OCI-LY1 (cell line): ENCODE measurements around the gene FBXL4.

Experiments used
- EZH2 ChIP-seq: fragments of 200-600 bp; sonication (generic), shearing (Covaris generic); IDR thresholded peaks from 2 replicates; pipeline ENCODE4 v1.8.0; 2017; ENCODE audit warnings: borderline replicate concordance, mixed run types, mild to moderate bottlenecking, antibody characterized with exemption, low read length, moderate library complexity, mixed read lengths
- TF ChIP-seq, protein P1 (sequence below): fragments of 200-600 bp; sonication (generic), shearing (Covaris generic); IDR thresholded peaks from 2 replicates; pipeline ENCODE4 v1.5.1; 2017; ENCODE audit warnings: mild to moderate bottlenecking, antibody characterized with exemption, low read length, moderate library complexity, mixed read lengths

GRCh38 chr6:98821756-98822405 is 125.9 kb downstream of the FBXL4 start:
- TF ChIP-seq, protein P1, sequence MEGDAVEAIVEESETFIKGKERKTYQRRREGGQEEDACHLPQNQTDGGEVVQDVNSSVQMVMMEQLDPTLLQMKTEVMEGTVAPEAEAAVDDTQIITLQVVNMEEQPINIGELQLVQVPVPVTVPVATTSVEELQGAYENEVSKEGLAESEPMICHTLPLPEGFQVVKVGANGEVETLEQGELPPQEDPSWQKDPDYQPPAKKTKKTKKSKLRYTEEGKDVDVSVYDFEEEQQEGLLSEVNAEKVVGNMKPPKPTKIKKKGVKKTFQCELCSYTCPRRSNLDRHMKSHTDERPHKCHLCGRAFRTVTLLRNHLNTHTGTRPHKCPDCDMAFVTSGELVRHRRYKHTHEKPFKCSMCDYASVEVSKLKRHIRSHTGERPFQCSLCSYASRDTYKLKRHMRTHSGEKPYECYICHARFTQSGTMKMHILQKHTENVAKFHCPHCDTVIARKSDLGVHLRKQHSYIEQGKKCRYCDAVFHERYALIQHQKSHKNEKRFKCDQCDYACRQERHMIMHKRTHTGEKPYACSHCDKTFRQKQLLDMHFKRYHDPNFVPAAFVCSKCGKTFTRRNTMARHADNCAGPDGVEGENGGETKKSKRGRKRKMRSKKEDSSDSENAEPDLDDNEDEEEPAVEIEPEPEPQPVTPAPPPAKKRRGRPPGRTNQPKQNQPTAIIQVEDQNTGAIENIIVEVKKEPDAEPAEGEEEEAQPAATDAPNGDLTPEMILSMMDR: no peak
- no peak for TF ChIP-seq EZH2
